IPS DF 6.9 (cell line): ENCODE results near the gene EIF2B1.

ENCODE experiments used
- DNase-seq: peaks from one replicate; pipeline ENCODE4 v3.0.0-alpha.2; 2013; ENCODE audit warnings: low read depth, low spot score
- H3K27ac ChIP-seq: one replicate; pipeline ENCODE4 v1.5.1; 2013; ENCODE audit warnings: low read length, control low read depth
- H3K27me3 ChIP-seq: 2 replicates; pipeline ENCODE4 v1.6.1; 2013; ENCODE audit warnings: mild to moderate bottlenecking, low read length; ENCODE audit not compliant: control insufficient read depth, insufficient read depth
- H3K36me3 ChIP-seq: 2 replicates; pipeline ENCODE4 v1.6.1; 2013; ENCODE audit warnings: low read length; ENCODE audit not compliant: control insufficient read depth, insufficient read depth
- H3K4me1 ChIP-seq: 2 replicates; pipeline ENCODE4 v1.6.1; 2013; ENCODE audit warnings: low read length; ENCODE audit not compliant: control insufficient read depth, insufficient read depth
- H3K4me3 ChIP-seq: 2 replicates; pipeline ENCODE4 v1.5.1; 2013; ENCODE audit warnings: mild to moderate bottlenecking, low read length
- H3K9me3 ChIP-seq: 2 replicates; pipeline ENCODE4 v1.6.1; 2013; ENCODE audit warnings: low read length, inconsistent platforms; ENCODE audit not compliant: control insufficient read depth, insufficient read depth
- WGBS: extraction: QIAGEN DNeasy Blood & Tissue Kit; methylation state at CpG from one replicate; pipeline ENCODE4 v1.1.7; 2013; ENCODE audit warnings: mixed read lengths, missing lambda C conversion rate; ENCODE audit not compliant: insufficient read length, insufficient coverage; 5-methylcytosine and 5-hydroxymethylcytosine counted together

Gene EIF2B1

DNA sequence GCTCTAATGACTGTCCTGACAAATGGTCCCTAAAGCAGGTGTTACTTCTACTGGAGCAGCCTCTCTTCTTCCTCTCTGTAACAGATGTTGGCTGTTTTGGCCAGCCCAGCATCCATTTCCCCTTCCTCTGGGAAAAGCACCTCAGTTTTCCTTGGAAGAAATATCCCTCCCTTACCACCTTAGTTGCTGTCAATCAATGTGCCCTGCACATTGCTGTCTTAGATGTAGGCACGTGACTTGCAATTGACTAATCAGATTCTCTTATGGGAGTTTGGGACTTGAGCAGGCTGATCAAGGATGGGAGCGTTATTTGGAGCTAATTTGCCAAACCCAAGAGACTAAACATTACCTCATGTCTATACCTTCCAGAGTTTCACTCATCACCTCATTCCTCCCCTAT lies 61.1 kb downstream of the EIF2B1 start:
- no peaks in the 10 kb centered on the region for H3K27me3 ChIP-seq
- H3K27ac ChIP-seq: no peak overlapping the region
- H3K4me3 ChIP-seq: no peak overlapping the region
- no peaks in the 10 kb centered on the region; the same call in 1 of the 2 replicates for H3K9me3 ChIP-seq
- WGBS: no CpG with 5 or more reads among the region's 2 CpGs
- DNase-seq: no peak
- no peaks in the 10 kb centered on the region for H3K36me3 ChIP-seq
- H3K4me1 ChIP-seq: no peaks in the 10 kb centered on the region

DNA sequence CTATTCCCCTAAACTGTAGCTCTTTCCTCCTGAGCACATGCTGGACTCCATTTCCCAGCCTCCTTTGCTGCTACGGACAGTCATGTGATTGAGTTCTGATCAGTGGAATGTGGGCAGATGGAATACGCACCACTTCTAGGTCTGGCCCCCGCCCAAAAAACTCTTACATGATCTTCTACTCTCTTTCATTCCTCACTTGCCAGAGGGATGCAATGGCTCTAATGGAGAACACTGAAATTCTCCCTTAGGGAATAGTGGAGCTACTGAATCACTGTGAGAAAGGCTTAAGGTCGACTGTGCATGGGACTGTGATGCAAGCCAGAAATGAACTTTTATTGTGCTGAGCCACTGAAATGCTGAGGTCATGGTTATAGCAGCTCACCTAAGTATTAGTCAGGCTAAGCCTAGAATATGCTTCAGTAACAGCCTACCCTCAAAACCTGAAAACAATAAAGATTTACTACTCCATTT lies 62.1 kb downstream of the EIF2B1 start:
- H3K27ac ChIP-seq: no peak overlapping the region
- H3K27me3 ChIP-seq: no peaks in the 10 kb centered on the region
- DNase-seq: peak; percentile 25
- no peaks in the 10 kb centered on the region for H3K36me3 ChIP-seq
- WGBS: no CpG with 5 or more reads among the region's 4 CpGs
- H3K9me3 ChIP-seq: no peaks in the 10 kb centered on the region; the same call in 1 of the 2 replicates
- H3K4me1 ChIP-seq: no peaks in the 10 kb centered on the region
- no peak overlapping the region for H3K4me3 ChIP-seq
